Measurements from ENCODE around the gene SLC34A3.

GRCh38 chr9:137201205-137201868, 29.4 kb upstream of the SLC34A3 start:
- TF ChIP-seq POLR2A (IDR thresholded peaks at IDR 0.05) (no peak), CTCF (IDR thresholded peaks at IDR 0.05) (no peak), EP300 (IDR thresholded peaks at IDR 0.05; ENCODE audit: low read depth) (no peak), POLR2AphosphoS5 (IDR thresholded peaks at IDR 0.05) (no peak)
